22Rv1 (cell line): ENCODE results near the gene DACH1.

Source experiments
- CTCF ChIP-seq: fragments of 450-650 bp; IDR thresholded peaks from 2 replicates; pipeline ENCODE4 v1.5.1; 2017; ENCODE audit warnings: mild to moderate bottlenecking
- ZFX ChIP-seq: fragments of 450-650 bp; IDR thresholded peaks from 2 replicates; pipeline ENCODE4 v1.6.1; 2017; ENCODE audit warnings: antibody characterized with exemption, borderline replicate concordance

- TF ChIP-seq CTCF, result no peak
- TF ChIP-seq ZFX, result no peak
These were observed 472.0 kb downstream of the DACH1 start for GRCh38 chr13:71395053-71395452.
